OCI-LY3 (cell line): ENCODE results near the gene ALDH6A1.

ENCODE experiments used
- H2AFZ ChIP-seq: fragments of 200-600, 300-600 bp; shearing (Covaris generic); 2 replicates; pipeline ENCODE4 v1.6.0; 2014; ENCODE audit warnings: antibody characterized with exemption, low read depth, low read length
- H3K27ac ChIP-seq: fragments of 200-600, 300-600 bp; sonication (generic); 2 replicates; pipeline ENCODE4 v1.5.1; 2014; ENCODE audit warnings: mild to moderate bottlenecking, low read length, moderate library complexity, mixed read lengths
- H3K27me3 ChIP-seq: fragments of 200-600, 300-600 bp; sonication (generic); 2 replicates; pipeline ENCODE4 v1.6.1; 2014; ENCODE audit warnings: low read depth, low read length, mixed read lengths
- H3K36me3 ChIP-seq: fragments of 200-600, 300-600 bp; sonication (generic); replicated peaks from 2 replicates; pipeline ENCODE3; 2014; ENCODE audit warnings: low read depth, low read length, mixed read lengths
- H3K4me1 ChIP-seq: fragments of 300-600, 200-600 bp; sonication (generic); 2 replicates; pipeline ENCODE4 v1.6.1; 2014; ENCODE audit warnings: low read length, mixed read lengths
- H3K4me2 ChIP-seq: fragments of 200-600, 300-600 bp; sonication (generic); 2 replicates; pipeline ENCODE4 v1.6.1; 2014; ENCODE audit warnings: low read length, mixed read lengths
- H3K4me3 ChIP-seq: fragments of 300-600, 200-600 bp; sonication (generic); 2 replicates; pipeline ENCODE4 v1.5.1; 2014; ENCODE audit warnings: antibody characterized with exemption, mild to moderate bottlenecking, low read length, moderate library complexity
- H3K79me2 ChIP-seq: fragments of 300-600, 200-600 bp; shearing (Covaris generic); 2 replicates; pipeline ENCODE4 v1.6.1; 2014; ENCODE audit warnings: mild to moderate bottlenecking, low read length, mixed read lengths
- H3K9ac ChIP-seq: fragments of 300-600, 200-600 bp; shearing (Covaris generic); 2 replicates; pipeline ENCODE4 v1.6.0; 2014; ENCODE audit warnings: mild to moderate bottlenecking, low read length, moderate library complexity
- H3K9me3 ChIP-seq: fragments of 200-600, 300-600 bp; shearing (Covaris generic); 2 replicates; pipeline ENCODE4 v1.6.1; 2014; ENCODE audit warnings: low read length, mixed read lengths; ENCODE audit not compliant: insufficient read depth
- H4K20me1 ChIP-seq: fragments of 200-600, 300-600 bp; sonication (generic); 2 replicates; pipeline ENCODE4 v1.6.1; 2016; ENCODE audit warnings: low read length, mixed read lengths; ENCODE audit not compliant: insufficient read depth
- CTCF ChIP-seq: fragments of 200-600, 300-600 bp; sonication (generic); IDR thresholded peaks from 2 replicates; pipeline ENCODE4 v1.5.1; 2014; ENCODE audit warnings: antibody characterized with exemption, low read length, low read depth
- EZH2phosphoT487 ChIP-seq: fragments of 200-600 bp; shearing (Covaris generic); IDR thresholded peaks from 2 replicates; pipeline ENCODE4 v1.6.1; 2018; ENCODE audit warnings: antibody characterized with exemption, mixed run types, low read depth

ALDH6A1 gene

GRCh38 chr14:74081491-74081890, 2.8 kb downstream of the ALDH6A1 start:
- Histone ChIP-seq H3K9ac (no peak overlapping the region), H3K27ac (no peak overlapping the region), H3K9me3 (no peaks in the 10 kb centered on the region), H3K27me3 (no peaks in the 10 kb centered on the region), H3K36me3 (no peaks in the 10 kb centered on the region), H2AFZ (no peak overlapping the region), H4K20me1 (no peaks in the 10 kb centered on the region), H3K4me3 (no peak overlapping the region), H3K4me1 (peaks cover 21% of the 10 kb centered on the region), H3K4me2 (no peak overlapping the region), H3K79me2 (peaks cover 15% of the 10 kb centered on the region)
- TF ChIP-seq CTCF: no peak
- TF ChIP-seq EZH2phosphoT487: no peak

GRCh38 chr14:74080820-74081460, 3.3 kb downstream of the ALDH6A1 start:
- no peaks in the 10 kb centered on the region for H4K20me1 ChIP-seq
- no peaks in the 10 kb centered on the region for H3K27me3 ChIP-seq
- no peak overlapping the region for H3K9ac ChIP-seq
- peaks cover 9% of the 10 kb centered on the region for H3K79me2 ChIP-seq
- H3K27ac ChIP-seq: no peak overlapping the region
- H2AFZ ChIP-seq: no peak overlapping the region
- H3K4me3 ChIP-seq: no peak overlapping the region
- no peak overlapping the region for H3K4me2 ChIP-seq
- H3K9me3 ChIP-seq: no peaks in the 10 kb centered on the region
- TF ChIP-seq EZH2phosphoT487 (no peak), CTCF (no peak)
- H3K36me3 ChIP-seq: no peaks in the 10 kb centered on the region
- peaks cover 15% of the 10 kb centered on the region for H3K4me1 ChIP-seq

GRCh38 chr14:74077401-74077800, 6.9 kb downstream of the ALDH6A1 start:
- H2AFZ ChIP-seq: no peak overlapping the region
- no peaks in the 10 kb centered on the region for H3K27me3 ChIP-seq
- H3K27ac ChIP-seq: no peak overlapping the region
- no peak for TF ChIP-seq CTCF
- TF ChIP-seq EZH2phosphoT487: no peak
- H3K4me1 ChIP-seq: peaks cover 8% of the 10 kb centered on the region
- H3K79me2 ChIP-seq: no peaks in the 10 kb centered on the region
- no peaks in the 10 kb centered on the region for H3K9me3 ChIP-seq
- no peaks in the 10 kb centered on the region for H3K36me3 ChIP-seq
- no peak overlapping the region for H3K9ac ChIP-seq
- H3K4me2 ChIP-seq: no peak overlapping the region
- no peaks in the 10 kb centered on the region for H4K20me1 ChIP-seq
- H3K4me3 ChIP-seq: no peak overlapping the region

- H3K4me2 ChIP-seq: no peak overlapping the region
- H3K9me3 ChIP-seq: no peaks in the 10 kb centered on the region
- TF ChIP-seq EZH2phosphoT487 (no peak), CTCF (no peak)
- H2AFZ ChIP-seq: no peak overlapping the region
- H3K4me3 ChIP-seq: no peak overlapping the region
- no peaks in the 10 kb centered on the region for H3K27me3 ChIP-seq
- no peaks in the 10 kb centered on the region for H4K20me1 ChIP-seq
- H3K27ac ChIP-seq: no peak overlapping the region
- H3K9ac ChIP-seq: no peak overlapping the region
- no peaks in the 10 kb centered on the region for H3K4me1 ChIP-seq
- H3K79me2 ChIP-seq: no peaks in the 10 kb centered on the region
- H3K36me3 ChIP-seq: no peaks in the 10 kb centered on the region
These were observed 18.3 kb downstream of the ALDH6A1 start for GRCh38 chr14:74065746-74066575.
